HG03575 (cell line): ENCODE data around the gene GPR55.
"Not testable (repeated sequence)": the region's sequence is repeated elsewhere in the genome, so short reads cannot be mapped to it uniquely, and the experiment has no call there.

Experiments used
- ATAC-seq: cut with Tn5 transposase; IDR thresholded peaks from one replicate; pipeline ENCODE4 v1.9.1; 2021; ENCODE audit not compliant: unreplicated experiment, insufficient number of reproducible peaks, low FRiP score; ENCODE audit errors: extremely low read depth

The GPR55 gene

DNA sequence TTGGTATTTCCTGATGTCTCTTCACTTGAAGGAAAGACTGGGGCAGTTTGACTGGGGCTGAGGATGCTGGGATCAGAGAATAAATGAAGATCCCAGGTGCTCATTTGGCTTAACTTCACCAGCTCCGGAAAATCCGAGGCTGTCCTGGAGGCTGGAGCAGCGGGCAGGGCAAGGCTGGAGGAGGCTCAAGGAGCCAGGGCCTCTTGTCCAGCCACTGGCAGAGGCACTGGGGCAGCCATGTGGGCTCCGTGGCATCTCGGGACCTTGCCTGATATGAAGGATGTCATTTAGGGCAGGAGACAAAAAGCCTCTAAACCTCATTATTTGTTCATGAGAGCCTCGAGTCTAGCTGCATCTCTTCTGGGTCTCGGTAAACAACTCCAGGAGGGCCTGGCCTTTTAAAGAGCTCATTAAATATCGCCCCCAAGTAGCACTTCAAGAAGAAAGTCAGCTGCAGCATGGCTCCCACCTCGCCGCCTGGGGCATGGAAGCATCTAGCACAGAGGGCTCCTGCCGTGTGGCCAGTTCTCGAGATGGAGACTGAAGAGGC is 13.5 kb upstream of the GPR55 start:
- no peak for ATAC-seq

DNA sequence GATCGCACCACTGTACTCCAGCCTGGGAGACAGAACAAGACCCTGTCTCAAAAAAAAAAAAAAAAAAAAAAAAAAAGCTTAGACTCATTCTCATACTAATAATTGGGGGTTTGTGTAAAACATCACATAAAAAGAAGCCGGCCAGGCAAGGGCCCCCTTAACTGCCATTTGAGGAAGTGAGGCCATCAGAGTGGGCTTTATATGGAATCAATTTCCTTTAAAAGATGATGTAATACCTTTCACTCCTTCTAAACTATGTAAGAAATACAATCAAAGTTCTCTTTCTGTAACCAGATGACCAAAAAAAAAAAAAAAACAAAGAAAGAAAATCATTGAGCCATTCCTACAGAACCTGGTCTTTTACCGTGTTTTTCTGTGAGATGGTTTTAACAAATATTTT is 13.1 kb upstream of the GPR55 start:
- no peak for ATAC-seq

DNA sequence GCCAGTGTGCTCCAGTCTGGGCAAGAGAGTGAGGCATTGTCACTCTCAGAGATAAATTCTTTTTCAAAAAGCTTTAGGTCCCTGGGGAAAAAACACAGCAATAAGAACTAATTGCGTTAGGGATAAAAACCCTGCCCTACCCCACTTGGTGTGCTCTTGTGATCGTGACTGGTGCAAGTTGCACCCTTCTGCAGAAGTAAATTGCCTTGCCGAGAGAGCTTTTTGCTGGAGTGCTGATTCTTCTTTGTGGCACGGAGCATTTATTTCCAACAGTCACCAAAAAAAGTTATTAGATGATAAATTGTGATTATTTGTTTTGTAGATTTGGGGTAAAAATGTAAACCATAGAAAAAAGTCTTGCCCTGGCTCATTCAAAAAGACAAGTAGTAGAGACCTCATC is 12.3 kb upstream of the GPR55 start:
- ATAC-seq: no peak

DNA sequence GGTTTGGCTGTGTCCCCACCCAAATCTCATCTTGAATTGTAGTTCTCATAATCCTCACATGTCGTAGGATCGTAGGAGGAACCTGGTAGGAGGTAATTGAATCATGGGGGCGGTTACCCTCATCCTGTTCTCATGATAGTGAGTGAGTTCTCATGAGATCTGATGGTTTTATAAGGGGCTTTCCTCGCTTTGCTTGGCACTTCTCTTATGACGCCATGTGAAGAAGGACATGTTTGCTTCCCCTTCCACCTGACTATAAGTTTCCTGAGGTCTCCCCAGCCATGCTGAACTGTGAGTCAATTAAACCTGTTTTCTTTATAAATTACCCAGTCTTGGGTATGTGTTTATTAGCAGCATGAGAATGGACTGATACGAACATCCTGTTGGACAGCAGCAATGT is 11.2 kb upstream of the GPR55 start:
- ATAC-seq: not testable (repeated sequence)

DNA sequence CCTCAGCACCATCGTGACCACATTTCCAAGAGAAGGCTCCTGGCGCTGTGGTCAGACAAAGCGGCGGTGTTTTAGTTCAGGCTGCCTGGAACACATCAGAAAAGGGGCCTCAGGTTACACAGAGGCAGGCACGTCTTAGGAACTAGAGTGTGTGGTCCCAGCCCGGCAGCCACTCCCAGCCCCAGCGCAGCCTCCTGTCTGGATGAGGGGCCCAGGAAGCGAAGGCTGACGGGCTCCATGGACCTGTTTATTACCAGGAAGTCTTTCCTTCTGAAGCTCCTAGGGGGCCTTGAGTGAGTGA is 10.0 kb upstream of the GPR55 start:
- no peak for ATAC-seq

DNA sequence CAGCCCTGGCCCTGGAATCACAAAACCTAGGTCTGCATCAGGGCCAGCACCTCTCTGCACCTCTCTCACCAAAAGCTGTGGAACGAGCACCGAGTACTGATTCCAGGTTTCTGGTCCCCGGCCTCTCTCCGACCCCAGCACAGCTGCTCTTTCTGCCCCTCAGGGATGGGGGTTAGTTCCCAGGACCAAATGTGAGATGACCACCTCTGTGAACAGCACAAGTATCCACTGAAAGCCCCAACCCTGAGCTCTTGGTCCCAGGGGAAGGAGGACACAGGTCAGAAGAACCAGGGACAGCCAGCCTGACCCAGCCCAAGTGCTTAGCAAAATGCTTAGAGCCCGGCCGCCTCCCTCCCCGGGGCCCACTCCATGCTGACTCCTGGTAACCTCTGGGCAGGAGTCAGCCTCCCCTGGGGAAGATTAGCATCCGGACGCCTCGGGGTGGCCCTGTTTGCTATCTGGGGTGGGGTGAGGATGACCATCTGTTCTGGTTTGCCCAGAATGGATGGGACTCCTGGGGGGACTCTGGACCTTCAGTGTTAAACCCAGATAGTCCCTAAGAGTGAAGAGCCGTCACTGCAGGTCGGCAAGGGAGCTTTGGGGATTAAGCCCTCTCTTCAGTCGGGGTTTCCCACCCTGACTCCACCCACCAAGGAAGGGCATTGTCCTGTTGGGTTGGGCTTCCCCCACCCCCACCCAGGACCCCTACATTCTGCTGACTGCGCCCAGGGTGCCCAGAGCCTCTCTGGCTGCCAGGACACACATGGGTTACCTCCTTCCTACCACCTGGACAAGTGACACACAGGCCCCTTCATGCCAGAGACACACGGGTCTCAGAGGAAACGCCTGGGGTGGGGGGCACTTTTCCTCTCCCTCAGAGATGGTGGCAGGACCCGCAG is 9.4 kb upstream of the GPR55 start:
- ATAC-seq: no peak

DNA sequence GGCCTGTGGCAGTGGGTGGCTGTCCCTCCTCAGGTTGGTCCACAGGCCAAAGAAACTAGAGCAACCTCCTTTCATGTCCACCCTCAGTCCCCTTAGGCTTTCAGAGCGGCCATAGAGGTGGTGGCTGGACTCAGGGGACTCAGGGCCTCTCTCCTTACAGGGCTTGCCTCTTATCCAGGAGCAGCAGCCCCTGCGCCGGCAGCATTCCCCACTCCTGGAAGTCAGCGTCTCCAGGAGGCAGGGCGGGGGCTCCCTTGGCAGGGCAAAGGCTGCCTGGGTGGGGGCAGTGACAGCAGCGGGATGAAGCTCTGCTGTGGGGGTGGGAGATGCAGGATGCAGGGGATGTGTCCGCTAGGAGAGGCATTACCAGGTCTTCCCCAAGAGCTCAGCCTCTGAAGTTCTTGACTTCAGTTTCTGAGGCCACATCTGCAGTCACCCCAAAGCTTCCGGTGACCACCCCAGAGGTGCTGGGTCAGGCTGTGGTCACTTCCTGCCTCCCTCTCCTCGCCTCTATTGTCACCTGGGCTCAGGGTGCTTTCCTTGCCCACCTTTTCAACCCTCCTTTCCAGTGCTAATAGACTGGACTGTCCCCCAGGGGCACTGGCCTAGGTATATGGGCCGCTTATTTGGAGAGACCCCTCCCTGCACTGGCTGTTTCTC is 8.6 kb upstream of the GPR55 start:
- ATAC-seq: no peak

DNA sequence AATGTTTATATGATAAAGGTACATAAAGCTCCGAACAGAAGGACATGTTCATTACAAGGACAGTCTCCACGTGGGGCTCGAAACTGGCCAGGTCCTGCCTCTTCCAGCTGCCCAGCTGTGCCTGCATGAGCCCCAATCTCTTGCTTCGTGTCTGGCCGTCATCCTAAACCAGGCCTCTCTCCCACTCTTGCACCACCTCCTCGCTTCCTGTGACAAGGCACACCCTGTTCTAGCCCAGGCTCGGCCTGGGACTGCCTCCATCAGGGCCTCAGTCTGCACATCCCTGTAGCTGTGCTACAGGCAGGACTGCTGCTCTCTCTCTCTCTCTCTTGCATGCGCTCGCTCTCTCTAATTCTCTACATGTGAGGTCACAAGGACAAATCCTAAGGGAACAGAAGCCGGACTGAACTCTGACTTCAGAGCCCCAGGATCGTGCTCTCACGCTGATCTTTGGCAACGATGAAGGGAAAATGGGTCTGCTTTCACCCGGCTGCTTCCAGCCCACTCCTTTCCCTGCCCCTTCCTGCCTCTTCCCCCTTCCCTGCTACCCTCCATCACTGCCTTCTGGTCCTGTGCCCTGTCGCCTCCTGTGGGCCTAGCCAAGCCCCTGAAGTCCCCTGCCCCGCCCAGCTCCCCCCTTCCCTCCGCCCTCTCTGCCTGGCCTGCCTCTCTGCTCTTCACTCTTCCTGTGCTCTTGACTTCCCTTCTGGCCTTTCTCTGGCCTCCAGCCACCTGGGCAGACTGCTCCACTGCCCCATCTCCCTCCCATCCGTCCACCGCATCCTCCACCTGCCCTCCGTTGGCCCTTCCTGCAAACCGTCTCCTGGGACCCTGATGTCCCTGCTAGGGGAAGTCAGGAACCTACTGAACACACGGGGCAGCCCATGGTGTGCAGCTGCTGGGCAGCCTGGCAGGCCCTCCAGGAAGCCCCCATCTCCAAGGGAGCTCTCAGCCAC is 7.8 kb upstream of the GPR55 start:
- no peak for ATAC-seq

DNA sequence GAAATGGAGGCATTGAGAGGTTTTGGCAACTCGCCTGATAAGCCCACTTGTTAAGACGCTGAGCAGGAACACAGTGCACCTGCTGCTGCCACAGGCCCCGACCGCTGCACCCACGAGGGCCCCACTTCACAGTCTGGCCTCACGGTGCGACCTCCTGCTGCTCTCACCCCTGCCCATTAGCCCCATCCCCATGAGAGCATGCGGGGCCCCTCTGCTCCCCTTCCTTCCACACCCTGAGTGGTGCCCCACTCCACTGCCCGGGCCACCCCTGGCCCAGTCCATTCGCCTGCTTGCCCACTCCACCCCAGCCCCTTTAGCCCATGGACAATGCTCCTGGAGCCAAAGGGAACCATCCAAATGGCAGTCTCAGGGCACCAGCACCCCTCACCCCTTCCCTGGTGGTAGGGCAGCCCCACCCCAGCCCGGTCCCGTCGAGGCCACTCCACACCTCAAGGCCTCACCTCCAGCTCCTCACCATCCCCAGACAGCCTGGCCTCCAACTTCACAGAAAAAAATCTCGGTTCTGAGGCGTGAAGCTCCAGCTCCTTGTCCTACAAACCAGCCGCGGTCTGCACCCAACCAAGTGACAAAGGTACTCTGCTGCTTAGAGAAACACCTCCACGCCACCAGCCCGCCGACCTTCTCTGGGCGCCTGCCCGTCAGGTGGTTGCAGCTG is 6.7 kb upstream of the GPR55 start:
- ATAC-seq: no peak

DNA sequence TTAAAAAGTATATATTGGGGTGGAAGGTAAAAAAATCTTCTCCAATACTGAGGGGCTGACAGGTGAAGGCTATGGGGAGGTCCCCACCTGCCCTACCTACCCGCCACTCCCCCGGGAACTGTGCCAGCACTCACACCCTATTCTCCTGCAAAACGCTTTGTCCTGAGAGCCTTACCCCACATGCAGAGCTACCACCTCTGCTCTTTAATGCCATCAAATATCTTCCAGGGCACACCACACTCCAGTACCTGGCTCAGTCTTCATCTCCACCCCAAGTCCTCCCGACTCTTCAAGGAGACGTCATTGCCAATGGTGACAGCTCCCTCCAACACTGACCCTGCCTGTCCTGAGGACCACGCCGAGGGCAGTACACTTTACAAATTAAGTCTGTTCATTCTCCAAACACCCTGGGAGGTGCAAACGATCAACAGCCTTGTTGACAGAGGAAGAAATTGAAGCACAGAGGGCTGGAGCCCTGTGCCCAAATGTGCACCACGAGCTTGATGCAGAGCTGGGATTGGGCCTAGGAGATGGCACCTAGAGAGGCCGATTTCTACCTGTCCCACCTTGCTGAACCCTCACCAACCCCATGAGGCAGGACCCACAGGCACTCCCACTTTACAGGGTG is 6.0 kb upstream of the GPR55 start:
- no peak for ATAC-seq

DNA sequence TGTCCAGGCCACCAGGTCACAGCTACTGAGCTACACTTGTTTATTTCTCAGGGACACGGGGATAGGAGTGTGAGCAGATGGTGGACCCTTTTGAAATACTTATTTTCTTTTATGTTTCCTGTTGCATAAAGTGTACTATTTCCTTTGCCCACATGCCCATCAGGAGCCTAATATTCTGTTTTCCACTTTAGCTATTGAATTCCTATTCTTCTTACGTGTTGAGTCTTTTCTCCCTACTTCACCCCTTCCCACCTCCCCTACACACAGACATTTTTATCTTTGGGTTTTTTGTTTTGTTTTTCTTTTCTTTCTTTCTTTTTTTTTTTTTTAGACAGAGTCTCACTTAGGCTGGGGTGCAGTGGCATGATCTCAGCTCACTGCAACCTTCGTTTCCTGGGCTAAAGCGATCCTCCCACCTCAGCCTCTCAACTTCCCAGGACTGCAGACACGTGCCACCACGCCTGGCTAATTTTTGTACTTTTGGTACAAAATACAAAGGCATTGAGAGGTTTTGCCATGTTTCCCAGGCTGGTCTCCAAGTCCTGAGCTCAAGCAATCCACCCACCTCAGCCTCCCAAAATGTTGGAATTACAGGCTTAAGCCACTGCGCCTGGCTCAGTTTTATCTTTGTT is 5.2 kb upstream of the GPR55 start:
- ATAC-seq: no peak

DNA sequence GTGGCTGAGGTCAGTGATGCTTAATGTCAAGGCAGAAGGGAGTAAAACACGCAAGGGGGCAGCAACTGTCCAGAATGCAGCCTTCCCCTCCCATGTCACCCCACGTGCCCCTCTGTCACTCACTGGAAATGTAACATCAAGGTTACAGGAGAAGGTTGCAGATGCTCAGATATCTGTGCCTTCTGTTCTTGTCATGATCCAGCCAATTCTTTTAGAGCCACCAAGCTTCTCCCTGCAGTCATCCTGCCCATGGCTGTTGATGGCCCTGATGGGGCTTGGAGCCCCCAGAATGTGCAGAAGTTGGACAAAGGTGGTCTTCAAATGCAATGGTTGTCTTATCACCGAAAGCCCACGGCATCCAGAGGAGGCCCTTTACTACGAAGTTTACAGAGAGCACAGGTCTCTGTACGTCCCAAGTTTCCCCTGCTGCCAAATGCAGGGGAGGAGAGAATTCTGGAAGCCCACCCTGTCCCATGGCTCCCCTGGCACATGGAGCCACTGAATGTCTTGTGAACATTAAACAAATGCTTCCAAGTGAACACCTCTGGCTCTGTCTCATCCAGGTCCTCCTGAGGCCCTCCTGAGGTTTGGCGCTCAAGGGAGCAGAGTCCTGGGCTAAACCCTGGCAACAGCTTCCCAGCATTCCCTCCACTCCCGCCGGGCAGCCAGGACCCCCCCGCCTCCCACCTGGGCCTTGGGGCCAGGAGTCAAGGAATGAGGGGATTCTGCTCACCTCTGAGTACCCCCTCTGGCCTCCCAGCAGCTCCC is 4.5 kb upstream of the GPR55 start:
- ATAC-seq: no peak

DNA sequence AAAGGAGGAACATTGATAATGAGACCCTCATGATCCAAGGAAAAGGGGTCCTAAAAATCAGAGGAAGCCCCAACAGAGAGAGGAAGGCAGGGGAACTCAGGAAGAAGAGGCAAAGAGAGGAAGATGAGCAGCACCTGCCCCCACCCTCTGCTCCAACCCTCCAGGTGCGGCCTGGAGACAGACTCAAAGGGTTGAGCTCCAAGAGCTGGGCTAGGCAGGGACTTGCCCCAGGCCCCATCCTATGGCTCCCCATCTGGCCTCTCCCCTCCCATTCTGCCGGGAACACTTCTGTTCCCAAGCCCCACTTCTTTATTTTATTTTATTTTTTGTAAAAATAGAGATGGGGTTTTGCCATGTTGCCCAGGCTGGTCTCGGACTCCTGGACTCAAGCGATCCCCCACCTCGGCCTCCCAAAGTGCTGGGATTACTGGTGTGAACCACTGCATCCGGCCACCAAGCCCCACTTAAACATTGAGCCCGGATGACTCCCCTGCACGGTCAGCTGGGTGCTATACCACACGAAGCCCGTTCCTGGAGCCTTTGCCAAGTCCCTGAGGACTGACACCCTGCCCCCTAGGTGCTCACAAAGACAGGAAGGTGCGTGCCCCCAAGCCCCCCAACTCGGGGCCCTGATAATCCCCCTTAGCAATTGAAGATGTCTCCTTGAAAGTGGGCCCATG is 3.8 kb upstream of the GPR55 start:
- ATAC-seq: no peak

DNA sequence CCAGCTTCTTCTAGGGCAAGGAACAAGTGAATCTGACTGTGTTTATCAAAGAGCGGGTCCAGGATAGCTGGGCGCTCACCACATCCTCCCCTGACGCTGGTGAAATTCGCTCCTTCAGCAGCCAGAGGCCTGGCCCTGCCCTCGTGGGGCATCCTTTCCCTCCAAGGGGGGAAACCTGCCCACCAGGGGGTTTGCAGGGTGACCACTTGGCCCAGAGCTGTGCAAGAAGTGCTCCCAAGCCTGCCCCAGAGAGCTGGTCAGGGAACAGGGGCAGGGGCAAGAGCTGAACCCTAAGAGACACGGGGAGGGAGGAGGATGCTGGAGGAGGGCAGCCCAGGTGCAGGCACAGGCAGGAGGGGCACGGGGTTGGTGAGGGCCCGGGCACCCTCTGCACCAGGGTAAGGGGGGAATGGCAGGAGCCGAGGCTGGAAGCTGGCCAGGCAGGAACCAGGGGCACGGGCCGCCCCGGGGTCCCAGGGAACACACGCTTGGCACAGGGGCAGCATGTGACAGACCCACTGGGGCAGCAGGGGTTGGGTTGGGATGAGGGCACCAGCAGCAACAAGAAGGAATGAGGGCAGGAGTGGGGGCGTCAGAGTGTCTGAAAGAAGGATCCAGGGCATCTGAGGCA is 2.8 kb upstream of the GPR55 start:
- no peak for ATAC-seq

DNA sequence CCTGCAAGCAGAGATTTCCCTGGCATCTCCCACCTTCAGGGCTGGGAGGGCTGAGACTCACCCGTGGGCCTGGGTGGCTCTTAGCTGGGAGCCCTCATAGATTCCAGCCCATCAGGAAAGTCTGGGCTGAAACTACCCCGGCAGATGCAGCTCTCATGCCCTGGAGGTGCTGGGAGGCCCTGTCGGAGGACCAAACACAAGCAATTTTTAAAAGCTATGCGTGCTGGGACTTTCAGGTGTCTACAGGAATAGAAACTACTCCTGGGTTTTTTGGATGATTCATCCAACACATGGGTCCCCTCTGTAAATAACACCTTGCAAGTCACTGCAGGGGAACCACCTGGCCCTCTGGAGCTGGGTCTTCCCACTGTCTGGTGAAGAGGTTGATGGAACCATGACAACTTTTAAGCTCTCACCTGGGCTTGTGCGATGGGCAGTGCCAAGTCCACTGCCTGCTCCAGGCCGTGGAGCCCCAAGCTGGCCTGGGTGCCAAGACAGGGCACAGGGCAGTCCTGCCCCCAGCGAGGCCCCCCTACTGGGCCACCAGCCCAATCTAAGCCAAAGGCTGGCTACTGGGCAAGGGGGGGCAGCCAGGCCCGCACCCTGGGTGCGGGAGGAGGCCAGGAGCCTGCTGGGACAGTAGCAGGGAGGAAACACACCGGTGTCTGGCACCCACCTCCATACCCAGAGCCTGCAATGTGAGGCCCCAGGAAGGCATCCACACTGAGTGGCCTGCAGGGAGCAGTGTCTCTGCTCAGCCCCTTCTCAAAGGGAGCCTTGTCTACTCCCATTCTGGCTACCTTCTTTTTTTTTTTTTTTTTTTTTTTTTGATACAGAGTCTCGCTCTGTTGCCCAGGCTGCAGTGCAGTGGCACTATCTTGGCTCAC is 1.1 kb upstream of the GPR55 start:
- ATAC-seq: no peak
